Activated naive CD4-positive, alpha-beta T cell treated with anti-CD3 and anti-CD28 coated beads, Interleukin-2, amount 10 ng/mL, durations not matched to agents 7 days and 5 days (primary cell): ENCODE data around the gene MSI2.

ENCODE experiments used
- CTCF ChIA-PET: fragments of 350-600 bp; sonication (Branson Sonifier 250); formaldehyde crosslinking; loops from one replicate; lab custom pipeline; 2021; ENCODE audit warnings: antibody characterized with exemption; lab: Charles Lee
- DNase-seq: peaks from one replicate; pipeline ENCODE4 v3.0.0-alpha.2; 2020
- H3K27ac Mint-ChIP-seq: one replicate; pipeline ENCODE4 v1.8.0; 2021; ENCODE audit warnings: mild to moderate bottlenecking, moderate library complexity, mixed read lengths
- H3K27me3 Mint-ChIP-seq: one replicate; pipeline ENCODE4 v1.8.0; 2021; ENCODE audit warnings: mild to moderate bottlenecking, mixed read lengths
- H3K36me3 Mint-ChIP-seq: one replicate; pipeline ENCODE4 v1.8.0; 2021; ENCODE audit warnings: mixed read lengths
- H3K4me1 Mint-ChIP-seq: one replicate; pipeline ENCODE4 v1.8.0; 2021; ENCODE audit warnings: mixed read lengths
- H3K4me3 Mint-ChIP-seq: one replicate; pipeline ENCODE4 v1.8.0; 2021; ENCODE audit warnings: mild to moderate bottlenecking, moderate library complexity, mixed read lengths
- H3K9me3 Mint-ChIP-seq: one replicate; pipeline ENCODE4 v1.8.0; 2021; ENCODE audit warnings: mixed read lengths

The MSI2 gene

GRCh38 chr17:57595426-57595825 is 339.1 kb downstream of the MSI2 start:
- CTCF ChIA-PET = interaction anchor here (1.0 to 7.4 kb wide), 4 partner anchors 76 to 352 kb away, joined by 3 to 138 read pairs (median 4); no protein-coding TSS in a partner anchor
- Mint-ChIP-seq H3K27me3 (no peaks in the 10 kb centered on the region), H3K9me3 (peaks cover 8% of the 10 kb centered on the region), H3K27ac (peak overlapping the region; percentile 38), H3K36me3 (peaks cover 24% of the 10 kb centered on the region), H3K4me3 (no peak overlapping the region), H3K4me1 (peaks cover 32% of the 10 kb centered on the region)
- DNase-seq = no peak

- Mint-ChIP-seq H3K27me3 (no peaks in the 10 kb centered on the region), H3K4me3 (no peak overlapping the region), H3K4me1 (peaks cover 38% of the 10 kb centered on the region), H3K27ac (peak overlapping the region; percentile 24), H3K9me3 (peaks cover 10% of the 10 kb centered on the region), H3K36me3 (peaks cover 31% of the 10 kb centered on the region)
- DNase-seq = no peak
- CTCF ChIA-PET = interaction anchor here (1.3 to 7.4 kb wide), 5 partner anchors 9 to 238 kb away, joined by 4 to 138 read pairs (median 10); no protein-coding TSS in a partner anchor
These were observed 339.8 kb downstream of the MSI2 start for GRCh38 chr17:57595947-57596695.

GRCh38 chr17:57597101-57597500 is 340.8 kb downstream of the MSI2 start:
- Mint-ChIP-seq H3K9me3 (peaks cover 10% of the 10 kb centered on the region), H3K27me3 (no peaks in the 10 kb centered on the region), H3K36me3 (peaks cover 39% of the 10 kb centered on the region), H3K4me1 (peaks cover 48% of the 10 kb centered on the region), H3K27ac (no peak overlapping the region), H3K4me3 (no peak overlapping the region)
- no peak for DNase-seq
- CTCF ChIA-PET = interaction anchor here (0.6 to 7.4 kb wide), 20 partner anchors 10 to 354 kb away, joined by 3 to 138 read pairs (median 5); no protein-coding TSS in a partner anchor

DNA sequence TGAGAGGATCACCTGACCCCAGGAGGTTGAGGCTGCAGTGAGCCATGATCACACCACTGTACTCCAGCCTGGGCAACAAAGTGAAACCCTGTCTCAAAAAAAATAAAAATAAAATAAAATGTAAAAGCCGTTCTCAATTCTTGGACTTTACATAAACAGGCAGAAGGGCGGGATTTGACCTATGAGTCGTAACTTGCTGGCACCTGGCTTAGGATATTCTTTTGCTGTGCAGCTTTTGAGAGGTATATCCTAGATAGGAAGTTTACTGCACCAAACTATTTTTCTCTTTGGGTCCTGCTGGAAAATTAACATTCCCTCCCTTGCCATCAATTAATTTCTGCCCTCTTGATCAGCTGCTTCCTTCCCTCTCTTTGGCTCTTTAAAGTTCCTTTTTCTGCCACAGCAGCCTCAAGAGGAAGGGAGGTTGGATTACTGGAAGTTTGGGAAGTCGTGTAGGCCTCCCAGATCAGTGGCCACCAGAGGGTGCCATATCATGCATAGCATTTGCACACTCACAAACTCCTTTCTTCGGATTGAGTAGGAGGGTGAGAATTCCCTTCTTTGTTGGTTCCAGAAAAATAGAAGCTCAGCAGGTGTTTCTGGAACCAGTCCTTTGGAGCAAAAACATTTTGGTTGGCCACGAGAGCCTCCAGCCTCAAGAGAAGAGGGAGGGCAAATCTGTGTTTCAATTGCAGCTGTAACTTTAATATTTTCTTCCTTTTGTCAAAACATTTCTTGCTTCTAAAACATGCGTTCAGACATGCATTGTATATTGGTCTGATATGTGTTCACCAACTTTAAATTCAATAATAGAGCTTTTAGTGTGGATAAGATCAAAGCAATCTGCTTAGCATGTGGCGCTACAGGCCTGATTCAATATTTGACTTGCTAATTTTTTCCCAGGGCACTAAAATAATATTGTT is 341.5 kb downstream of the MSI2 start:
- Mint-ChIP-seq H3K9me3 (peaks cover 10% of the 10 kb centered on the region), H3K4me3 (no peak overlapping the region), H3K27ac (peak overlapping the region; percentile 75), H3K36me3 (peaks cover 39% of the 10 kb centered on the region), H3K4me1 (peaks cover 55% of the 10 kb centered on the region), H3K27me3 (no peaks in the 10 kb centered on the region)
- CTCF ChIA-PET = interaction anchor here (0.6 to 7.4 kb wide), 39 partner anchors 8 to 517 kb away, joined by 3 to 138 read pairs (median 4); no protein-coding TSS in a partner anchor
- peak; percentile 62 for DNase-seq

GRCh38 chr17:57599271-57600045 is 343.1 kb downstream of the MSI2 start:
- peaks cover 71% of the 10 kb centered on the region for H3K4me1 Mint-ChIP-seq
- peaks cover 35% of the 10 kb centered on the region for H3K36me3 Mint-ChIP-seq
- peak; percentile 39 for DNase-seq
- peak overlapping the region; percentile 4 for H3K4me3 Mint-ChIP-seq
- CTCF ChIA-PET = interaction anchor here (1.0 to 7.4 kb wide), 11 partner anchors 8 to 356 kb away, joined by 3 to 138 read pairs (median 7); no protein-coding TSS in a partner anchor
- peaks cover 9% of the 10 kb centered on the region for H3K9me3 Mint-ChIP-seq
- H3K27me3 Mint-ChIP-seq = no peaks in the 10 kb centered on the region
- peak overlapping the region; percentile 96 for H3K27ac Mint-ChIP-seq

GRCh38 chr17:57600074-57600473 is 343.8 kb downstream of the MSI2 start:
- peak; percentile 71 for DNase-seq
- H3K9me3 Mint-ChIP-seq = peaks cover 2% of the 10 kb centered on the region
- CTCF ChIA-PET = interaction anchor here (1.0 to 7.4 kb wide), 7 partner anchors 71 to 356 kb away, joined by 3 to 138 read pairs (median 6); no protein-coding TSS in a partner anchor
- no peaks in the 10 kb centered on the region for H3K27me3 Mint-ChIP-seq
- H3K4me1 Mint-ChIP-seq = peaks cover 77% of the 10 kb centered on the region
- H3K27ac Mint-ChIP-seq = peak overlapping the region; percentile 96
- H3K4me3 Mint-ChIP-seq = peak overlapping the region; percentile 23
- H3K36me3 Mint-ChIP-seq = peaks cover 33% of the 10 kb centered on the region

GRCh38 chr17:57601143-57601735 is 344.9 kb downstream of the MSI2 start:
- Mint-ChIP-seq H3K4me3 (no peak overlapping the region), H3K27me3 (no peaks in the 10 kb centered on the region), H3K9me3 (peaks cover 2% of the 10 kb centered on the region), H3K27ac (peak overlapping the region; percentile 96), H3K36me3 (peaks cover 33% of the 10 kb centered on the region), H3K4me1 (peaks cover 87% of the 10 kb centered on the region)
- no peak for DNase-seq
- CTCF ChIA-PET = interaction anchor here (0.9 to 7.4 kb wide), 3 partner anchors 70 to 182 kb away, joined by 3 to 138 read pairs (median 6); no protein-coding TSS in a partner anchor

DNA sequence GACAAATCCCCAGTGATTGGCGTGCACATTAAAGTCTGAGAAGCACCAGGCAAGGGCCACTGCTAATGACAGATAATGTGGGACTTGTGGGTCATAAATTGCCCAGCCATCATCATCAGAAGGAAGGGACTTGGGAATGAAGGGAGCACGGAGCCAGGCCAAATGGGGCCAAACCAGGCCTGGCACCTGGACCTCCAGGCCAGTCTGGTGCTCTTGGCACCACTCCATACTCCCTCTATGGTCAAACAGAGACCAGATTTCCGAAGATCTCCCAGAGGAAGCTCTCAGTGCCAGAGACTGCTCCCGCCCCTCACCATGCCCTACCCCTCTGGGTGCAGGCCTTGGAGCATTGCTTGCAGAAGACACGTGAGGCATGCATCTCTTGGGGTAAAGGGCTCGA is 346.6 kb downstream of the MSI2 start:
- peak overlapping the region; percentile 94 for H3K27ac Mint-ChIP-seq
- H3K4me3 Mint-ChIP-seq = no peak overlapping the region
- H3K4me1 Mint-ChIP-seq = peaks cover 99% of the 10 kb centered on the region
- H3K9me3 Mint-ChIP-seq = peaks cover 2% of the 10 kb centered on the region
- CTCF ChIA-PET = interaction anchor here (0.6 to 7.4 kb wide), 4 partner anchors 59 to 163 kb away, joined by 3 to 138 read pairs (median 5); no protein-coding TSS in a partner anchor
- no peak for DNase-seq
- H3K27me3 Mint-ChIP-seq = no peaks in the 10 kb centered on the region
- peaks cover 36% of the 10 kb centered on the region for H3K36me3 Mint-ChIP-seq

DNA sequence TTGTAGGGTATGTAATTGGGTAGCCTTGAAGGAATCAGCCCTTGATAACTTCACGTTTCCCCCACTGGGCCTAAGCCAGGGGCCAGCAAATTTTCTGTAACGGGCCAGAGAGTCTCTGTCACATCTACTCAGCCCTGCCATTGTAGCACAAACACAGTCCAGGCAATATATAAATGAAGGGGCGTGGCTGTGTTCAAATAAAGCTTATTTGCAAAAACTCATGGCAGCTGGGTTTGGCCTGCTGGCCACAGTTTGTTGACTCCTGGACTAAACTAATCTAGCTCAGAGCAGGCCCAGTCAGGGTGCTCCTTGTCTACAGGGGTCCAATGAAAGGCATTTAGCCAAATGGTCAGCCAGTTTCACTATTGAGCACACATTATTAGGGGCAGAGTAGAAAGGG is 347.2 kb downstream of the MSI2 start:
- Mint-ChIP-seq H3K36me3 (peaks cover 31% of the 10 kb centered on the region), H3K9me3 (peaks cover 2% of the 10 kb centered on the region), H3K27me3 (no peaks in the 10 kb centered on the region), H3K27ac (peak overlapping the region; percentile 94), H3K4me3 (no peak overlapping the region), H3K4me1 (peaks cover 97% of the 10 kb centered on the region)
- DNase-seq = no peak
- CTCF ChIA-PET = interaction anchor here (0.6 to 2.1 kb wide), 3 partner anchors 58 to 164 kb away, joined by 3 to 7 read pairs (median 3); no protein-coding TSS in a partner anchor

- Mint-ChIP-seq H3K4me1 (peaks cover 93% of the 10 kb centered on the region), H3K9me3 (peaks cover 2% of the 10 kb centered on the region), H3K27me3 (no peaks in the 10 kb centered on the region), H3K4me3 (peak overlapping the region; percentile 43), H3K36me3 (peaks cover 33% of the 10 kb centered on the region), H3K27ac (peak overlapping the region; percentile 94)
- DNase-seq = peak; percentile 78
- CTCF ChIA-PET = interaction anchor here (1.0 to 2.1 kb wide), 2 partner anchors 68 to 164 kb away, joined by 3 to 7 read pairs; no protein-coding TSS in a partner anchor
These were observed 347.7 kb downstream of the MSI2 start for GRCh38 chr17:57603978-57604377.

GRCh38 chr17:57604771-57605674 is 348.7 kb downstream of the MSI2 start:
- CTCF ChIA-PET = interaction anchor here (0.8 to 2.1 kb wide), 3 partner anchors 18 to 67 kb away, joined by 3 to 7 read pairs (median 5); no protein-coding TSS in a partner anchor

GRCh38 chr17:57605675-57606105 is 349.4 kb downstream of the MSI2 start:
- H3K4me1 Mint-ChIP-seq = peaks cover 76% of the 10 kb centered on the region
- H3K27me3 Mint-ChIP-seq = no peaks in the 10 kb centered on the region
- H3K27ac Mint-ChIP-seq = peak overlapping the region; percentile 94
- H3K9me3 Mint-ChIP-seq = peaks cover 2% of the 10 kb centered on the region
- DNase-seq = no peak
- peak overlapping the region; percentile 49 for H3K4me3 Mint-ChIP-seq
- peaks cover 22% of the 10 kb centered on the region for H3K36me3 Mint-ChIP-seq
- CTCF ChIA-PET = interaction anchor here (0.8 to 1.3 kb wide), 2 partner anchors 8 to 66 kb away, joined by 3 to 5 read pairs; no protein-coding TSS in a partner anchor

More at GRCh38 chr17:57604771-57605674, 348.7 kb downstream of the MSI2 start:
- Mint-ChIP-seq H3K36me3 (peaks cover 28% of the 10 kb centered on the region), H3K27me3 (no peaks in the 10 kb centered on the region), H3K4me3 (peak overlapping the region; percentile 49), H3K4me1 (peaks cover 83% of the 10 kb centered on the region), H3K27ac (peak overlapping the region; percentile 94), H3K9me3 (peaks cover 2% of the 10 kb centered on the region)
- DNase-seq = peak; percentile 64
